Mucosa of gallbladder (tissue), 1 donor: ENCODE measurements around the gene LYSET. TPM values are rescaled to one million over a fixed set of nuclear protein-coding genes. Genes with fewer than 3 reads are reported as not detected.
"Not testable (repeated sequence)": the region's sequence is repeated elsewhere in the genome, so short reads cannot be mapped to it uniquely, and the experiment has no call there.

Experiments used
- DNase-seq: peaks from one replicate; pipeline ENCODE4 v3.0.0-alpha.2; 2020; ENCODE audit warnings: low spot score
- total RNA-seq: library from RNA; stranded (reverse); gene quantifications from one replicate; pipeline ENCODE4 v1.2.1, GENCODE V29; 2021
- donor health status: DM: no; HTN: no; CAD: no.

LYSET gene
- total RNA-seq, 1 donor from 2014 or later, result 30.6 TPM

DNA sequence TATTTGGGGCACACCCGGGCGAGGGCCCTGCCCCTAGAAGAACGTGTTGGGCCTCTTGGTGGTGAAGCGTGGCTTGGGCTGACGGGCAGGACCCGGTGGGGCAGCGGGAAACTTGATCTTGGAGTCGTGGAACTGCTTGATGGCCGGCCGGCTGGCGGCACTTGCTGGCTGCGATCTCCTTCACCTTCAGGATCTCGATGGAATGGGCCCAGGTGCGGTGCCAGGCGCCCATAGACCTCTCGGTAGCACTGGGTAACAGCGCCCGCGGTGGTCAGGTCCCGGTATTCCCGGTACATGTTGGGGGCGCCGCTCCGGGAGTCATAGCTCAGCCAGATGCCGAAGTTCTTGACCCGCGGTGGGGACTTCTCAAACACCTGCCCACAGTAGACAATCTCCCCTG lies 38.4 kb downstream of the LYSET start:
- DNase-seq, result no peak

DNA sequence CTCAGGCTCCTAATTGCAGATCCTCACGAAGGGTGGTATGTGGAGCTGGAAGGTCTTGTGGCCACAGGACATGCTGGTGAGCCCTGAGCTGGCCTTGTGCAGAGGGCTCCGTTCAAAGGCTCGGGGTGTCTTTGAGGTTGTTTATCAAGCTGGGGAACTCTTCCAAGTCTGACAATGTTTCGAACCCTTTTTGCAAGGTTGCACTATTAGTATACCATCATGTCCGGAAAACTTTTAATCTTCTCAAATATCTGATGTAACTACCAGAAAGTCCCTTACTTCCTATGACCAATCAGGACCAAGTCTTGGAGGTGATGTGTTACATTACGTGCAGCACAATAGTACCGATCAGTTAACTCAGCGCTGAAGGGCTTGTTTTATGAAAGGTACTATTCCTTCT lies 43.4 kb downstream of the LYSET start:
- DNase-seq, result no peak

GRCh38 chr14:93230539-93230938 lies 45.4 kb downstream of the LYSET start:
- no peak for DNase-seq

GRCh38 chr14:93231129-93231979 lies 46.2 kb downstream of the LYSET start:
- peak; percentile 17 for DNase-seq

GRCh38 chr14:93232159-93232558 lies 47.0 kb downstream of the LYSET start:
- DNase-seq, result no peak

GRCh38 chr14:93233078-93233477 lies 48.0 kb downstream of the LYSET start:
- DNase-seq, result not testable (repeated sequence)

DNA sequence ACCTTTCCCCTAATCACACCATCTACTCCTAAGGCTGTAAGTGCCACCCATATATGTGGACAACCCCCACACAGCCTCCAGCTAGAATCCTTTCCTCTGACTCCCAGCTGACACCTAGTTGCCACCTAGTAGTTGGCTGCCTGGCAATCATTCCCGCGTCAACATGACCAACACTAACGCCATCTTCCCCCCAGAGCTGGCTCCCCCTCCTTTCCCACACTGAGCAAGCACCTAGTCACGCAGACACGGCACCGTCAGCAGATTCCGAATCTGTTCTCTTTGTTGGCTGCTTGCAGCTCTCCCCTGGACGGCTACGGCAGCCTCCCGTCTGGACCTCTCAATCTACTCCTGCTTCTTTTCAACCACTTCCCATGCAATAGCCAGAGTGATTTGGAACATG lies 49.7 kb downstream of the LYSET start:
- no peak for DNase-seq

Other genes with a start within 250 kb of the LYSET start
- gene ITPK1, start 69.4 kb upstream of the LYSET start, total RNA-seq, result 187 TPM
- gene MOAP1, start 420 bp upstream of the LYSET start, total RNA-seq, result 46.2 TPM
- 12.3 TPM for gene GON7, start 21.7 kb downstream of the LYSET start, total RNA-seq
- 17.8 TPM for gene UBR7, start 21.9 kb downstream of the LYSET start, total RNA-seq
- gene BTBD7, start 147.7 kb downstream of the LYSET start, total RNA-seq, result 45.1 TPM
- gene COX8C, start 161.9 kb downstream of the LYSET start, total RNA-seq, result 0.43 TPM
- 0.37 TPM for gene UNC79, start 245.6 kb downstream of the LYSET start, total RNA-seq